GM21447 (cell line): ENCODE results near the gene MRPL48.
"Not testable (repeated sequence)": the region's sequence is repeated elsewhere in the genome, so short reads cannot be mapped to it uniquely, and the experiment has no call there.

Experiments
- ATAC-seq: cut with Tn5 transposase; IDR thresholded peaks from one replicate; pipeline ENCODE4 v1.9.1; 2021; ENCODE audit not compliant: unreplicated experiment

Gene MRPL48

GRCh38 chr11:73838443-73839122, 50.9 kb downstream of the MRPL48 start:
- no peak for ATAC-seq

- ATAC-seq = no peak
Observed at GRCh38 chr11:73839123-73839457, 51.4 kb downstream of the MRPL48 start.

GRCh38 chr11:73851046-73851764, 63.5 kb downstream of the MRPL48 start:
- ATAC-seq = no peak

- no peak for ATAC-seq
Observed at GRCh38 chr11:73852049-73852448, 64.4 kb downstream of the MRPL48 start.

GRCh38 chr11:73854680-73855079, 67.0 kb downstream of the MRPL48 start:
- no peak for ATAC-seq

GRCh38 chr11:73856031-73856567, 68.4 kb downstream of the MRPL48 start:
- no peak for ATAC-seq

GRCh38 chr11:73859671-73860070, 72.0 kb downstream of the MRPL48 start:
- no peak for ATAC-seq

GRCh38 chr11:73860202-73860601, 72.5 kb downstream of the MRPL48 start:
- ATAC-seq = no peak

GRCh38 chr11:73862986-73863385, 75.3 kb downstream of the MRPL48 start:
- no peak for ATAC-seq

- no peak for ATAC-seq
Observed at GRCh38 chr11:73866095-73866579, 78.5 kb downstream of the MRPL48 start.

GRCh38 chr11:73866586-73866996, 78.9 kb downstream of the MRPL48 start:
- ATAC-seq = no peak

- ATAC-seq = no peak
Observed at GRCh38 chr11:73869332-73869949, 81.8 kb downstream of the MRPL48 start.

GRCh38 chr11:73870261-73870660, 82.6 kb downstream of the MRPL48 start:
- ATAC-seq = no peak

GRCh38 chr11:73872749-73873357, 85.2 kb downstream of the MRPL48 start:
- ATAC-seq = no peak

GRCh38 chr11:73875380-73875779, 87.7 kb downstream of the MRPL48 start:
- ATAC-seq = no peak

GRCh38 chr11:73875840-73876239, 88.2 kb downstream of the MRPL48 start:
- ATAC-seq = no peak

GRCh38 chr11:73876424-73877310, 89.0 kb downstream of the MRPL48 start, which contains the start of the genes COA4 and PAAF1:
Gene COA4, minus strand, starts transcription at chr11:73876846. Its CDS starts 3,468 bp downstream, at chr11:73873378.
Gene PAAF1, plus strand, starts transcription at chr11:73876999. Its CDS starts 23 bp downstream, at chr11:73877022.
- peak; percentile 97 for ATAC-seq

GRCh38 chr11:73878771-73879170, 91.1 kb downstream of the MRPL48 start:
- no peak for ATAC-seq

- ATAC-seq = not testable (repeated sequence)
Observed at GRCh38 chr11:73880449-73880848, 92.8 kb downstream of the MRPL48 start.

- no peak for ATAC-seq
Observed at GRCh38 chr11:73883856-73884255, 96.2 kb downstream of the MRPL48 start.
